ENCODE measurements around the gene NOSTRIN. TPM values are rescaled to one million over a fixed set of nuclear protein-coding genes. Genes with fewer than 3 reads are reported as not detected.
"Not testable (repeated sequence)": the region's sequence is repeated elsewhere in the genome, so short reads cannot be mapped to it uniquely, and the experiment has no call there.

Gene NOSTRIN
- total RNA-seq, 1 experiment from 2014 or later: 3.1 TPM

DNA sequence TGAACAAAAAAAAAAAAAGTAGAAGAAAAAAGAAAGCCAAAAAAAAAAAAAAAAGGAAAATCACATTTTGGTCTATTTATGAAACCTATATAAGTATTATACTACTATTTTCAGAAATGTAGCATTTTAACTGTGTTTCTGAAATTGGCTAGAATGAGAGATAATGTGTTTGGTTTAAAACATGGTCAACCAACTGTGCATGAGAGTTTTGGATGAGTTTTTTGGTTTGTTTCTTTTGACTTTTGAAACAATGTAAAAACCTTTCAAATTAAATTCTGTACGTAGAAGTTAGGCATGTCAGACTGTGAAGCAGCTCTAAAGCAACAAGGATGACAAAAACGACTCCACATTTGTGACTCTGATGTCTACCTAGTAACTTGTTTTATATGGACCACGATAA, 53.2 kb downstream of the NOSTRIN start:
- Histone ChIP-seq H3K9ac (ENCODE audit: low read length) (no peak overlapping the region), H2AFZ (ENCODE audit: low read depth, low read length, poor library complexity, severe bottlenecking) (no peak overlapping the region), H4K20me1 (ENCODE audit: insufficient read depth) (no peaks in the 10 kb centered on the region), H3K9me3 (ENCODE audit: control insufficient read depth in 1 of 2, insufficient read depth in 1 of 2, low read depth in 1 of 2, low read length in 2 of 2) (no peaks in the 10 kb centered on the region), H3K27ac (ENCODE audit: low read depth, low read length) (no peak overlapping the region), H3K27me3 (ENCODE audit: insufficient read depth, low read length) (no peaks in the 10 kb centered on the region), H3K4me1 (ENCODE audit: control insufficient read depth in 1 of 2, insufficient read depth in 2 of 2, low read length in 2 of 2) (peaks cover 0 to 14% of the 10 kb centered on the region in 2 experiments; a peak in 2 of 4 replicates), H3K79me2 (ENCODE audit: insufficient read depth, low read length) (no peaks in the 10 kb centered on the region), H3K4me3 (replicated peaks in 1 of 2; ENCODE audit: low read depth in 1 of 2, low read length in 2 of 2) (no peak overlapping the region), H3K36me3 (ENCODE audit: control insufficient read depth in 1 of 2, insufficient read depth in 2 of 2, low read length in 2 of 2) (no peaks in the 10 kb centered on the region), H3K9me2 (ENCODE audit: insufficient read depth) (no peaks in the 10 kb centered on the region), H3K4me2 (ENCODE audit: low read length) (no peak overlapping the region)
- ChIA-PET CTCF (interaction anchor here (0.7 kb wide), 1 partner anchor 736 kb away, joined by 3 read pairs; no protein-coding TSS in a partner anchor), POLR2A (no interaction called here), RAD21 (ENCODE audit: low non-redundant PET in 1 of 2, low total read pairs in 2 of 2, uncharacterized antibody in 2 of 2, unreplicated experiment in 2 of 2) (no interaction called here)
- TF ChIP-seq POLR2AphosphoS5 (IDR thresholded peaks at IDR 0.05; ENCODE audit: low read depth, low read length): no peak
- TF ChIP-seq, protein P1, sequence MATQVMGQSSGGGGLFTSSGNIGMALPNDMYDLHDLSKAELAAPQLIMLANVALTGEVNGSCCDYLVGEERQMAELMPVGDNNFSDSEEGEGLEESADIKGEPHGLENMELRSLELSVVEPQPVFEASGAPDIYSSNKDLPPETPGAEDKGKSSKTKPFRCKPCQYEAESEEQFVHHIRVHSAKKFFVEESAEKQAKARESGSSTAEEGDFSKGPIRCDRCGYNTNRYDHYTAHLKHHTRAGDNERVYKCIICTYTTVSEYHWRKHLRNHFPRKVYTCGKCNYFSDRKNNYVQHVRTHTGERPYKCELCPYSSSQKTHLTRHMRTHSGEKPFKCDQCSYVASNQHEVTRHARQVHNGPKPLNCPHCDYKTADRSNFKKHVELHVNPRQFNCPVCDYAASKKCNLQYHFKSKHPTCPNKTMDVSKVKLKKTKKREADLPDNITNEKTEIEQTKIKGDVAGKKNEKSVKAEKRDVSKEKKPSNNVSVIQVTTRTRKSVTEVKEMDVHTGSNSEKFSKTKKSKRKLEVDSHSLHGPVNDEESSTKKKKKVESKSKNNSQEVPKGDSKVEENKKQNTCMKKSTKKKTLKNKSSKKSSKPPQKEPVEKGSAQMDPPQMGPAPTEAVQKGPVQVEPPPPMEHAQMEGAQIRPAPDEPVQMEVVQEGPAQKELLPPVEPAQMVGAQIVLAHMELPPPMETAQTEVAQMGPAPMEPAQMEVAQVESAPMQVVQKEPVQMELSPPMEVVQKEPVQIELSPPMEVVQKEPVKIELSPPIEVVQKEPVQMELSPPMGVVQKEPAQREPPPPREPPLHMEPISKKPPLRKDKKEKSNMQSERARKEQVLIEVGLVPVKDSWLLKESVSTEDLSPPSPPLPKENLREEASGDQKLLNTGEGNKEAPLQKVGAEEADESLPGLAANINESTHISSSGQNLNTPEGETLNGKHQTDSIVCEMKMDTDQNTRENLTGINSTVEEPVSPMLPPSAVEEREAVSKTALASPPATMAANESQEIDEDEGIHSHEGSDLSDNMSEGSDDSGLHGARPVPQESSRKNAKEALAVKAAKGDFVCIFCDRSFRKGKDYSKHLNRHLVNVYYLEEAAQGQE (IDR thresholded peaks at IDR 0.05; ENCODE audit: low read depth): no peak
- TF ChIP-seq, protein P2, sequence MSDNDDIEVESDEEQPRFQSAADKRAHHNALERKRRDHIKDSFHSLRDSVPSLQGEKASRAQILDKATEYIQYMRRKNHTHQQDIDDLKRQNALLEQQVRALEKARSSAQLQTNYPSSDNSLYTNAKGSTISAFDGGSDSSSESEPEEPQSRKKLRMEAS (IDR thresholded peaks at IDR 0.05): no peak
- TF ChIP-seq, protein P3, sequence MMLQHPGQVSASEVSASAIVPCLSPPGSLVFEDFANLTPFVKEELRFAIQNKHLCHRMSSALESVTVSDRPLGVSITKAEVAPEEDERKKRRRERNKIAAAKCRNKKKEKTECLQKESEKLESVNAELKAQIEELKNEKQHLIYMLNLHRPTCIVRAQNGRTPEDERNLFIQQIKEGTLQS (IDR thresholded peaks at IDR 0.05): no peak
- intact Hi-C loops (cut with micrococcal nuclease): no loop called here
- no TSS peak for BruUV-seq (replicated peaks)
- no peak for DNase-seq (ENCODE audit: low read depth, low spot score)
- ATAC-seq: no peak

DNA sequence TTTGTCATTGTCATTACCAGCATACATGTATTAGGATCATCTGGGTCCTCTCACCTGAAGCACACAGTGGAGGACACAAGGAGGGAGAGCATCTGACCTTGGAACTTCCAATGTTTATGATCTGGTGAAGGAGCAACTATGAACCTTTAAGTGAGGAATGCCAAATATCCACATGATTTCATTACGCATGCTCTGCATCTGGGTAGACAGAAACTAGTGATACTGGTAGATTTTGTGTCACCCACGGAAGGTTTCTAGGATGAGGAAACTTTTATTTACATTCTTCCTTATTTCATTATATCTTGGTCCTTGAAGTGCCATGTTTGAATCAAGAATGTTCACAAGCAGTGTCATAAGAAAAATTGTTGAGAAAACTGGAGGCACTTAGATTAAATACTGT, 55.7 kb downstream of the NOSTRIN start:
- H3K9ac ChIP-seq (ENCODE audit: low read length): no peak overlapping the region
- no peak for ATAC-seq
- ChIA-PET RAD21 (ENCODE audit: low non-redundant PET in 1 of 2, low total read pairs in 2 of 2, uncharacterized antibody in 2 of 2, unreplicated experiment in 2 of 2) (no interaction called here), POLR2A (no interaction called here), CTCF (no interaction called here)
- no peaks in the 10 kb centered on the region for H3K4me1 ChIP-seq (ENCODE audit: control insufficient read depth in 1 of 2, insufficient read depth in 2 of 2, low read length in 2 of 2)
- H2AFZ ChIP-seq (ENCODE audit: low read depth, low read length, poor library complexity, severe bottlenecking): no peak overlapping the region
- H3K4me3 ChIP-seq (replicated peaks in 1 of 2; ENCODE audit: low read depth in 1 of 2, low read length in 2 of 2): no peak overlapping the region
- H3K79me2 ChIP-seq (ENCODE audit: insufficient read depth, low read length): no peaks in the 10 kb centered on the region
- H3K4me2 ChIP-seq (ENCODE audit: low read length): no peak overlapping the region
- no peaks in the 10 kb centered on the region for H3K27me3 ChIP-seq (ENCODE audit: insufficient read depth, low read length)
- no peaks in the 10 kb centered on the region for H4K20me1 ChIP-seq (ENCODE audit: insufficient read depth)
- H3K9me2 ChIP-seq (ENCODE audit: insufficient read depth): no peaks in the 10 kb centered on the region
- H3K36me3 ChIP-seq (ENCODE audit: control insufficient read depth in 1 of 2, insufficient read depth in 2 of 2, low read length in 2 of 2): peaks cover 0 to 2% of the 10 kb centered on the region in 2 experiments; a peak in 1 of 4 replicates
- no peak for DNase-seq (ENCODE audit: low read depth, low spot score)
- H3K27ac ChIP-seq (ENCODE audit: low read depth, low read length): no peak overlapping the region
- TF ChIP-seq SIN3A (IDR thresholded peaks at IDR 0.05; ENCODE audit: low read depth) (no peak), TCF7L2 (IDR thresholded peaks at IDR 0.05; ENCODE audit: borderline replicate concordance, extremely low read depth, insufficient read depth, insufficient read length) (no peak), POLR2AphosphoS5 (IDR thresholded peaks at IDR 0.05; ENCODE audit: low read depth, low read length) (no peak)
- no peaks in the 10 kb centered on the region for H3K9me3 ChIP-seq (ENCODE audit: control insufficient read depth in 1 of 2, insufficient read depth in 1 of 2, low read depth in 1 of 2, low read length in 2 of 2)
- intact Hi-C loops (cut with micrococcal nuclease): no loop called here
- BruUV-seq (replicated peaks): no TSS peak

DNA sequence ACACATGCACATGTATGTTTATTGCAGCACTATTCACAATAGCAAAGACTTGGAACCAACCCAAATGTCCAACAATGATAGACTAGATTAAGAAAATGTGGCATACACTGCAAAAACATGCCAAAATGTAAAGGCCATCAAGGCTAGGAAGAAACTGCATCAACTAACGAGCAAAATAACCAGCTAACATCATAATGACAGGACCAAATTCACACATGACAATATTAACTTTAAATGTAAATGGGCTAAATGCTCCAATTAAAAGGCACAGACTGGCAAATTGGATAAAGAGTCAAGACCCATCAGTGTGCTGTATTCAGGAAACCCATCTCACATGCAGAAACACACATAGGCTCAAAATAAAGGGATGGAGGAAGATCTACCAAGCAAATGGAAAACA, 64.7 kb downstream of the NOSTRIN start:
- CTCF ChIA-PET; H3K4me1 ChIP-seq (ENCODE audit: control insufficient read depth in 1 of 2, insufficient read depth in 2 of 2, low read length in 2 of 2); H2AFZ ChIP-seq (ENCODE audit: low read depth, low read length, poor library complexity, severe bottlenecking); BruUV-seq (replicated peaks); H3K9me3 ChIP-seq (ENCODE audit: control insufficient read depth in 1 of 2, insufficient read depth in 1 of 2, low read depth in 1 of 2, low read length in 2 of 2); H3K4me3 ChIP-seq (replicated peaks in 1 of 2; ENCODE audit: low read depth in 1 of 2, low read length in 2 of 2); H4K20me1 ChIP-seq (ENCODE audit: insufficient read depth); H3K36me3 ChIP-seq (ENCODE audit: control insufficient read depth in 1 of 2, insufficient read depth in 2 of 2, low read length in 2 of 2); H3K9me2 ChIP-seq (ENCODE audit: insufficient read depth); RAD21 ChIA-PET (ENCODE audit: low non-redundant PET in 1 of 2, low total read pairs in 2 of 2, uncharacterized antibody in 2 of 2, unreplicated experiment in 2 of 2); ATAC-seq; H3K27ac ChIP-seq (ENCODE audit: low read depth, low read length); H3K4me2 ChIP-seq (ENCODE audit: low read length); intact Hi-C loops (cut with micrococcal nuclease); POLR2A ChIA-PET; H3K9ac ChIP-seq (ENCODE audit: low read length); H3K27me3 ChIP-seq (ENCODE audit: insufficient read depth, low read length); DNase-seq (ENCODE audit: low read depth, low spot score); H3K79me2 ChIP-seq (ENCODE audit: insufficient read depth, low read length): not testable (repeated sequence)

All from HCT116 (cell line).